Loucy (cell line): ENCODE measurements around the gene FOXRED2.
A peak's percentile ranks its signal among the peaks of the same experiment; 100 is the strongest.

ENCODE experiments used
- H2AFZ ChIP-seq: fragments of 200-600 bp; sonication (generic); 2 replicates; pipeline ENCODE4 v1.6.0; 2016; ENCODE audit warnings: antibody characterized with exemption, mild to moderate bottlenecking, low read length, moderate library complexity
- H3F3A ChIP-seq: fragments of 200-600 bp; 2 replicates; pipeline ENCODE4 v1.6.0; 2016; ENCODE audit warnings: antibody characterized with exemption, low read depth, mild to moderate bottlenecking
- H3K27me3 ChIP-seq: fragments of 200-600 bp; sonication (generic); 2 replicates; pipeline ENCODE4 v1.6.1; 2014; ENCODE audit warnings: low read length, mild to moderate bottlenecking; ENCODE audit not compliant: insufficient read depth, poor library complexity, severe bottlenecking
- H3K36me3 ChIP-seq: fragments of 200-600 bp; sonication (generic); 2 replicates; pipeline ENCODE4 v1.6.1; 2016; ENCODE audit warnings: low read length; ENCODE audit not compliant: insufficient read depth
- H3K4me1 ChIP-seq: fragments of 200-600 bp; sonication (generic); 2 replicates; pipeline ENCODE4 v1.5.1; 2014; ENCODE audit warnings: low read length, mild to moderate bottlenecking; ENCODE audit not compliant: insufficient read depth, poor library complexity, severe bottlenecking
- H3K4me2 ChIP-seq: fragments of 200-600 bp; sonication (generic); 2 replicates; pipeline ENCODE4 v1.6.0; 2014; ENCODE audit warnings: antibody characterized with exemption, low read length, low read depth, mild to moderate bottlenecking; ENCODE audit not compliant: poor library complexity, severe bottlenecking
- H3K4me3 ChIP-seq: fragments of 200-600 bp; sonication (generic); 2 replicates; pipeline ENCODE4 v1.5.1; 2014; ENCODE audit warnings: low read length, mild to moderate bottlenecking, mixed read lengths; ENCODE audit not compliant: poor library complexity, severe bottlenecking
- H3K79me2 ChIP-seq: fragments of 200-600 bp; sonication (generic); 2 replicates; pipeline ENCODE4 v1.6.1; 2014; ENCODE audit warnings: low read length; ENCODE audit not compliant: insufficient read depth
- H3K9ac ChIP-seq: fragments of 200-600 bp; sonication (generic); 2 replicates; pipeline ENCODE4 v1.6.0; 2014; ENCODE audit warnings: mild to moderate bottlenecking, low read depth, low read length, moderate library complexity; ENCODE audit not compliant: poor library complexity, severe bottlenecking
- H3K9me2 ChIP-seq: fragments of 200-600 bp; sonication (generic); replicated peaks from 2 replicates; pipeline ENCODE4 v1.6.1; 2016; ENCODE audit warnings: low read depth, low read length, mixed read lengths
- H3K9me3 ChIP-seq: fragments of 200-600 bp; sonication (generic); 2 replicates; pipeline ENCODE4 v1.6.1; 2014; ENCODE audit warnings: mild to moderate bottlenecking, antibody characterized with exemption, low read length, low read depth; ENCODE audit not compliant: insufficient read depth
- H4K20me1 ChIP-seq: fragments of 200-600 bp; sonication (generic); 2 replicates; pipeline ENCODE4 v1.6.0; 2014; ENCODE audit warnings: antibody characterized with exemption, low read length, mild to moderate bottlenecking; ENCODE audit not compliant: insufficient read depth, poor library complexity, severe bottlenecking
- EZH2phosphoT487 ChIP-seq: fragments of 200-600 bp; IDR thresholded peaks from 2 replicates; pipeline ENCODE4 v1.6.1; 2018; ENCODE audit warnings: antibody characterized with exemption, mild to moderate bottlenecking, moderate library complexity, borderline replicate concordance
- TF ChIP-seq, protein P1 (sequence below): fragments of 200-600 bp; sonication (generic); conservative IDR thresholded peaks from 2 replicates; pipeline ENCODE4 v1.5.1; 2014; ENCODE audit warnings: mild to moderate bottlenecking, antibody characterized with exemption, low read length

FOXRED2 gene

DNA sequence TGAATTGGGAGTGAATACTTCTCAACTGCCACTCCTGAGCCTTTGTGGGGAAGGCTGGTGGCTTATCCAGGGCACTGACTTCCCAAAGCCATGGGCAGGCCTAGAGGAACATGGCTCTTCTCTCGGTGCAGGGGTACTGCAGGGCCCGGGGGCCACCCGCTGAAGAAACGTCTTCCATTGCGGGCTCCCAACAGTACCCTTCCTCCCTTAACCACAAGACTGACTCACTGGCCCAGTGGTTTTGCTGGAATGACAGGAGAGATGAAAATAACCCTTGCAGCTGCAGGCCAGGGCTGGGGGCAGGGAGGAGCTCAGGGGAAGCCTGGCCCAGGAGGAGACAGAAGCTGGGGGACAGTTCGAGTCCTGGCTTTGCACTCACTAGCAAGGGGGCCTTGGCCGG is 38.9 kb downstream of the FOXRED2 start:
- H3K9me2 ChIP-seq = no peaks in the 10 kb centered on the region
- H3K79me2 ChIP-seq = peaks cover 6% of the 10 kb centered on the region
- H3K9me3 ChIP-seq = no peaks in the 10 kb centered on the region
- peak overlapping the region; percentile 76 for H3K4me2 ChIP-seq
- peak overlapping the region; percentile 69 for H3K9ac ChIP-seq
- H3F3A ChIP-seq = no peaks in the 10 kb centered on the region
- peaks cover 40% of the 10 kb centered on the region for H3K4me1 ChIP-seq
- TF ChIP-seq, protein P1, sequence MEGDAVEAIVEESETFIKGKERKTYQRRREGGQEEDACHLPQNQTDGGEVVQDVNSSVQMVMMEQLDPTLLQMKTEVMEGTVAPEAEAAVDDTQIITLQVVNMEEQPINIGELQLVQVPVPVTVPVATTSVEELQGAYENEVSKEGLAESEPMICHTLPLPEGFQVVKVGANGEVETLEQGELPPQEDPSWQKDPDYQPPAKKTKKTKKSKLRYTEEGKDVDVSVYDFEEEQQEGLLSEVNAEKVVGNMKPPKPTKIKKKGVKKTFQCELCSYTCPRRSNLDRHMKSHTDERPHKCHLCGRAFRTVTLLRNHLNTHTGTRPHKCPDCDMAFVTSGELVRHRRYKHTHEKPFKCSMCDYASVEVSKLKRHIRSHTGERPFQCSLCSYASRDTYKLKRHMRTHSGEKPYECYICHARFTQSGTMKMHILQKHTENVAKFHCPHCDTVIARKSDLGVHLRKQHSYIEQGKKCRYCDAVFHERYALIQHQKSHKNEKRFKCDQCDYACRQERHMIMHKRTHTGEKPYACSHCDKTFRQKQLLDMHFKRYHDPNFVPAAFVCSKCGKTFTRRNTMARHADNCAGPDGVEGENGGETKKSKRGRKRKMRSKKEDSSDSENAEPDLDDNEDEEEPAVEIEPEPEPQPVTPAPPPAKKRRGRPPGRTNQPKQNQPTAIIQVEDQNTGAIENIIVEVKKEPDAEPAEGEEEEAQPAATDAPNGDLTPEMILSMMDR = no peak
- no peak for TF ChIP-seq EZH2phosphoT487
- peak overlapping the region; percentile 50 for H3K4me3 ChIP-seq
- no peak overlapping the region for H2AFZ ChIP-seq
- H4K20me1 ChIP-seq = no peaks in the 10 kb centered on the region
- no peaks in the 10 kb centered on the region for H3K27me3 ChIP-seq
- no peaks in the 10 kb centered on the region; the same call in 1 of the 2 replicates for H3K36me3 ChIP-seq

DNA sequence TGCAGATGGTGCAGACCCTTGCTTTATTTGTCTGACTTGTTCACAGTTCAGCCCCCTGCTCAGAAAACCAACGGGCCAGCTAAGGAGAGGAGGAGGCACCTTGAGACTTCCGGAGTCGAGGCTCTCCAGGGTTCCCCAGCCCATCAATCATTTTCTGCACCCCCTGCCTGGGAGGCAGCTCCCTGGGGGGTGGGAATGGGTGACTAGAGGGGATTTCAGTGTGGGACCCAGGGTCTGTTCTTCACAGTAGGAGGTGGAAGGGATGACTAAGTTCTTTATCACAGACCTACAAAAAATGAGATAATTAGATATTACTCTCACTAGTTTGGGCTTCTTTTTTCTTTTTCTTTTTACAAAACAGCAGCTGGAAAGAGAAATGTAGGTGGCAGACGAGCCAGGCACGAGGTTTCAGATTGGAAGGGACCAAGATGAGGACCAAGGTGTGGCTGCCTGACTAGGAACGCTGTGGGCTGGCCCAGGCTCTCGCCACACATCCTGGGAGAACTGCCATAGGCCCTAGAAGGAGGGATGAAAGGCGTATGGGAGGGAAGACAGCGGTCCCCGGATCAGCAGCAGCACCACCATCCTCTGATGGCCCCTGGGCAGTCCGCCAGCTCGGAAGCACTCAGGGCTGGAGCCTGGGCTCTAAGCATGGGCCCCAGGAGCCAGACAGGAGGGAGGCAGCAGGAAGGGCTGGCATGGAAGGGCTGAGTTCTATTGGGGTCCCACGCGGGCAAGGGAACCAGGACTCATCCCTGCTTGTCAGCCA is 39.6 kb downstream of the FOXRED2 start:
- no peak for TF ChIP-seq EZH2phosphoT487
- TF ChIP-seq, protein P1 = no peak
- H3K4me1 ChIP-seq = peaks cover 43% of the 10 kb centered on the region
- H3K27me3 ChIP-seq = no peaks in the 10 kb centered on the region
- no peak overlapping the region for H2AFZ ChIP-seq
- no peaks in the 10 kb centered on the region for H4K20me1 ChIP-seq
- peaks cover 6% of the 10 kb centered on the region for H3K79me2 ChIP-seq
- no peaks in the 10 kb centered on the region for H3K9me3 ChIP-seq
- peak overlapping the region; percentile 50 for H3K4me3 ChIP-seq
- no peaks in the 10 kb centered on the region for H3F3A ChIP-seq
- H3K9ac ChIP-seq = peak overlapping the region; percentile 69
- H3K9me2 ChIP-seq = no peaks in the 10 kb centered on the region
- peak overlapping the region; percentile 76 for H3K4me2 ChIP-seq
- H3K36me3 ChIP-seq = no peaks in the 10 kb centered on the region; the same call in 1 of the 2 replicates

DNA sequence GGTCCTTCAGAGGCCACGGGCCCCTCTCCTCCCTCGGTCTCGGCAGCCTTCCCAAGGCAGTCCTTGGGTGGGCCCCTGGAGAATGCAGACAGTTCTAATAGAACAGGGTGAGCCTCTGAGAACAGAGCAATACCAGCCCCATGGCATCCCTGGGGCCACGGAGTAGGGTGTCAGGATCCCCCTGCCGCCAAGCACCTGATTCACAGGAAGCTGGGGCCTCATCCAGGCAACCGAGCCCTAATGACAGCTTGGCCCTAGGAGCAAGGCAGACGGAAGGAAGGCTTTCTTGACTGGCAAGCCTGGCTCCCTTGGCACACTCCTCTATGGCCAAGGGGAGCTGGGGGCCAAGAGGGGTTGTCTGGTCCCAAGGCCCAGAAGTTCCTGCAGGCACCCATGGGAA is 40.6 kb downstream of the FOXRED2 start:
- Histone ChIP-seq H3K27me3 (no peaks in the 10 kb centered on the region), H3F3A (no peaks in the 10 kb centered on the region), H3K4me2 (no peak overlapping the region), H3K36me3 (no peaks in the 10 kb centered on the region; the same call in 1 of the 2 replicates), H3K9me3 (no peaks in the 10 kb centered on the region), H2AFZ (no peak overlapping the region), H3K9me2 (no peaks in the 10 kb centered on the region), H3K79me2 (peaks cover 6% of the 10 kb centered on the region), H3K9ac (peak overlapping the region; percentile 69), H3K4me3 (no peak overlapping the region), H4K20me1 (no peaks in the 10 kb centered on the region), H3K4me1 (peaks cover 44% of the 10 kb centered on the region)
- no peak for TF ChIP-seq EZH2phosphoT487
- TF ChIP-seq, protein P1 = no peak
